ENCODE results near the gene UGGT2. TPM values are rescaled to one million over a fixed set of nuclear protein-coding genes. Genes with fewer than 3 reads are reported as not detected.
"Not testable (repeated sequence)": the region's sequence is repeated elsewhere in the genome, so short reads cannot be mapped to it uniquely, and the experiment has no call there.

UGGT2 gene
- total and polyA plus RNA-seq, 2 experiments from 2014 or later: 46.1 to 54.8 TPM

- in situ Hi-C loops (cut with MboI): no loop called here
These were observed 53.1 kb downstream of the UGGT2 start for GRCh38 chr13:96000069-96000468.

GRCh38 chr13:95987841-95988240 lies 65.4 kb downstream of the UGGT2 start:
- no peaks in the 10 kb centered on the region for H3K4me1 ChIP-seq (ENCODE audit: insufficient read depth)
- H3K4me2 ChIP-seq (ENCODE audit: unreplicated experiment): no peak overlapping the region
- H3K9me3 ChIP-seq (ENCODE audit: low read depth): no peaks in the 10 kb centered on the region
- no peak for DNase-seq
- H2AFZ ChIP-seq: no peak overlapping the region
- no peaks in the 10 kb centered on the region for H3K9me2 ChIP-seq (ENCODE audit: insufficient read depth)
- no peaks in the 10 kb centered on the region for H3K79me2 ChIP-seq (ENCODE audit: insufficient read depth)
- H3K4me3 ChIP-seq: no peak overlapping the region
- 97 to 99% methylated on average over 5 of the region's 5 CpGs for WGBS, 2 experiments (ENCODE audit: low coverage in 1 of 2, low lambda C conversion rate in 2 of 2, missing lambda C conversion rate in 2 of 2)
- no peak overlapping the region for H3K9ac ChIP-seq
- no peak for TF ChIP-seq EZH2 (IDR thresholded peaks at IDR 0.05; ENCODE audit: insufficient read depth, poor library complexity, severe bottlenecking)
- TF ChIP-seq EZH2phosphoT487 (IDR thresholded peaks at IDR 0.05; ENCODE audit: insufficient read depth, low read depth): no peak
- in situ Hi-C loops (cut with MboI): no loop called here
- no peak overlapping the region for H3K27ac ChIP-seq
- H3K27me3 ChIP-seq (replicated peaks; ENCODE audit: insufficient read depth): no peaks in the 10 kb centered on the region
- no peaks in the 10 kb centered on the region; the same call in 1 of the 2 replicates for H3F3A ChIP-seq (ENCODE audit: insufficient read depth)
- H3K36me3 ChIP-seq (ENCODE audit: low read depth): no peaks in the 10 kb centered on the region
- H4K20me1 ChIP-seq (ENCODE audit: insufficient read depth): no peaks in the 10 kb centered on the region

More at GRCh38 chr13:96000069-96000468, 53.1 kb downstream of the UGGT2 start:
- no peaks in the 10 kb centered on the region for H3K9me3 ChIP-seq (ENCODE audit: low read depth)
- 0 out of 2 replicates have a peak, but pooled peaks cover 4% of the 10 kb centered on the region for H3K79me2 ChIP-seq (ENCODE audit: insufficient read depth)
- H3K36me3 ChIP-seq (ENCODE audit: low read depth): no peaks in the 10 kb centered on the region
- H3K27me3 ChIP-seq (replicated peaks; ENCODE audit: insufficient read depth): no peaks in the 10 kb centered on the region
- TF ChIP-seq EZH2phosphoT487 (IDR thresholded peaks at IDR 0.05; ENCODE audit: insufficient read depth, low read depth) (no peak), EZH2 (IDR thresholded peaks at IDR 0.05; ENCODE audit: insufficient read depth, poor library complexity, severe bottlenecking) (no peak)
- no peaks in the 10 kb centered on the region for H4K20me1 ChIP-seq (ENCODE audit: insufficient read depth)
- no peaks in the 10 kb centered on the region for H3K4me1 ChIP-seq (ENCODE audit: insufficient read depth)
- no peak overlapping the region for H3K27ac ChIP-seq
- DNase-seq: no peak
- H3K4me2 ChIP-seq (ENCODE audit: unreplicated experiment): no peak overlapping the region
- H3K9ac ChIP-seq: no peak overlapping the region
- H3K9me2 ChIP-seq (ENCODE audit: insufficient read depth): no peaks in the 10 kb centered on the region
- no peaks in the 10 kb centered on the region for H3F3A ChIP-seq (ENCODE audit: insufficient read depth)
- no peak overlapping the region for H2AFZ ChIP-seq
- H3K4me3 ChIP-seq: no peak overlapping the region

- H4K20me1 ChIP-seq (ENCODE audit: insufficient read depth): no peaks in the 10 kb centered on the region
- H3K79me2 ChIP-seq (ENCODE audit: insufficient read depth): no peaks in the 10 kb centered on the region
- no peaks in the 10 kb centered on the region for H3K27me3 ChIP-seq (replicated peaks; ENCODE audit: insufficient read depth)
- no peak overlapping the region for H3K9ac ChIP-seq
- DNase-seq: no peak
- TF ChIP-seq EZH2phosphoT487 (IDR thresholded peaks at IDR 0.05; ENCODE audit: insufficient read depth, low read depth) (no peak), EZH2 (IDR thresholded peaks at IDR 0.05; ENCODE audit: insufficient read depth, poor library complexity, severe bottlenecking) (no peak)
- H3K9me2 ChIP-seq (ENCODE audit: insufficient read depth): no peaks in the 10 kb centered on the region
- no peak overlapping the region for H3K4me3 ChIP-seq
- H3K36me3 ChIP-seq (ENCODE audit: low read depth): no peaks in the 10 kb centered on the region
- H3F3A ChIP-seq (ENCODE audit: insufficient read depth): no peaks in the 10 kb centered on the region; the same call in 1 of the 2 replicates
- H2AFZ ChIP-seq: no peak overlapping the region
- WGBS, 2 experiments (ENCODE audit: low coverage in 1 of 2, low lambda C conversion rate in 2 of 2, missing lambda C conversion rate in 2 of 2): 82 to 84% methylated on average over 4 of the region's 4 CpGs
- H3K27ac ChIP-seq: no peak overlapping the region
- no peak overlapping the region for H3K4me2 ChIP-seq (ENCODE audit: unreplicated experiment)
- H3K4me1 ChIP-seq (ENCODE audit: insufficient read depth): no peaks in the 10 kb centered on the region
- H3K9me3 ChIP-seq (ENCODE audit: low read depth): no peaks in the 10 kb centered on the region
- in situ Hi-C loops (cut with MboI): no loop called here
These were observed 71.1 kb downstream of the UGGT2 start for GRCh38 chr13:95982144-95982543.

GRCh38 chr13:95972651-95973050 lies 80.5 kb downstream of the UGGT2 start:
- H3K27ac ChIP-seq; H3K4me3 ChIP-seq; H3K9me3 ChIP-seq (ENCODE audit: low read depth); H3K4me2 ChIP-seq (ENCODE audit: unreplicated experiment); DNase-seq; H3K9ac ChIP-seq; H3K27me3 ChIP-seq (replicated peaks; ENCODE audit: insufficient read depth); H3K4me1 ChIP-seq (ENCODE audit: insufficient read depth); H2AFZ ChIP-seq; H3K79me2 ChIP-seq (ENCODE audit: insufficient read depth); in situ Hi-C loops (cut with MboI); H4K20me1 ChIP-seq (ENCODE audit: insufficient read depth); H3F3A ChIP-seq (ENCODE audit: insufficient read depth); H3K9me2 ChIP-seq (ENCODE audit: insufficient read depth); H3K36me3 ChIP-seq (ENCODE audit: low read depth): not testable (repeated sequence)
- WGBS, 2 experiments (ENCODE audit: low coverage in 1 of 2, low lambda C conversion rate in 2 of 2, missing lambda C conversion rate in 2 of 2): 95 to 99% methylated on average over 6 of the region's 6 CpGs

GRCh38 chr13:95970878-95971277 lies 82.3 kb downstream of the UGGT2 start:
- 98 to 100% methylated on average over 2 of the region's 2 CpGs for WGBS, 2 experiments (ENCODE audit: low coverage in 1 of 2, low lambda C conversion rate in 2 of 2, missing lambda C conversion rate in 2 of 2)
- TF ChIP-seq EZH2 (IDR thresholded peaks at IDR 0.05; ENCODE audit: insufficient read depth, poor library complexity, severe bottlenecking): no peak
- TF ChIP-seq EZH2phosphoT487 (IDR thresholded peaks at IDR 0.05; ENCODE audit: insufficient read depth, low read depth): no peak
- in situ Hi-C loops (cut with MboI): no loop called here
- Histone ChIP-seq H3K9ac (no peak overlapping the region), H3K27ac (no peak overlapping the region), H3K9me2 (ENCODE audit: insufficient read depth) (no peaks in the 10 kb centered on the region), H3F3A (ENCODE audit: insufficient read depth) (no peaks in the 10 kb centered on the region), H3K4me3 (no peak overlapping the region), H3K36me3 (ENCODE audit: low read depth) (no peaks in the 10 kb centered on the region), H3K4me1 (ENCODE audit: insufficient read depth) (no peaks in the 10 kb centered on the region), H2AFZ (no peak overlapping the region), H3K4me2 (ENCODE audit: unreplicated experiment) (no peak overlapping the region), H3K27me3 (replicated peaks; ENCODE audit: insufficient read depth) (no peaks in the 10 kb centered on the region), H4K20me1 (ENCODE audit: insufficient read depth) (no peaks in the 10 kb centered on the region), H3K79me2 (ENCODE audit: insufficient read depth) (no peaks in the 10 kb centered on the region), H3K9me3 (ENCODE audit: low read depth) (no peaks in the 10 kb centered on the region)
- no peak for DNase-seq

Data from GM23248 (cell line).